DOHH2 (cell line): ENCODE measurements around the gene BICC1.

ENCODE experiments used
- H3F3A ChIP-seq: fragments of 200-600 bp; sonication (generic), shearing (Covaris generic); 2 replicates; pipeline ENCODE4 v1.6.0; 2016; ENCODE audit warnings: antibody characterized with exemption, mild to moderate bottlenecking; ENCODE audit not compliant: control insufficient read depth, insufficient read depth
- H3K27ac ChIP-seq: fragments of 200-600 bp; sonication (generic); 2 replicates; pipeline ENCODE4 v1.5.1; 2014; ENCODE audit warnings: low read depth, mild to moderate bottlenecking, low read length, moderate library complexity
- H3K27me3 ChIP-seq: fragments of 200-600 bp; sonication (generic); 2 replicates; pipeline ENCODE4 v1.6.1; 2014; ENCODE audit warnings: mild to moderate bottlenecking, low read length, mixed read lengths; ENCODE audit not compliant: control insufficient read depth
- H3K36me3 ChIP-seq: fragments of 200-600 bp; sonication (generic); 2 replicates; pipeline ENCODE4 v1.6.1; 2014; ENCODE audit warnings: mild to moderate bottlenecking, low read length, moderate library complexity, mixed read lengths; ENCODE audit not compliant: control insufficient read depth
- H3K4me1 ChIP-seq: fragments of 200-600 bp; sonication (generic); 2 replicates; pipeline ENCODE4 v1.6.1; 2014; ENCODE audit warnings: mild to moderate bottlenecking, low read length, mixed read lengths; ENCODE audit not compliant: control insufficient read depth
- H3K4me2 ChIP-seq: fragments of 200-600 bp; sonication (generic); 2 replicates; pipeline ENCODE4 v1.6.0; 2014; ENCODE audit warnings: mild to moderate bottlenecking, low read length, moderate library complexity
- H3K4me3 ChIP-seq: fragments of 200-600 bp; sonication (generic); 2 replicates; pipeline ENCODE4 v1.5.1; 2014; ENCODE audit warnings: mild to moderate bottlenecking, low read length, mixed read lengths
- H3K79me2 ChIP-seq: fragments of 200-600 bp; sonication (generic); 2 replicates; pipeline ENCODE4 v1.6.1; 2014; ENCODE audit warnings: mild to moderate bottlenecking, low read length, mixed read lengths; ENCODE audit not compliant: control insufficient read depth
- H3K9me2 ChIP-seq: fragments of 200-600 bp; sonication (generic); replicated peaks from 2 replicates; pipeline ENCODE4 v1.6.1; 2014; ENCODE audit warnings: mild to moderate bottlenecking, low read length, mixed read lengths; ENCODE audit not compliant: control insufficient read depth
- H3K9me3 ChIP-seq: fragments of 200-600 bp; sonication (generic); 2 replicates; pipeline ENCODE4 v1.6.1; 2014; ENCODE audit warnings: antibody characterized with exemption, low read length, mixed read lengths; ENCODE audit not compliant: control insufficient read depth, insufficient read depth
- H4K20me1 ChIP-seq: fragments of 200-600 bp; sonication (generic); 2 replicates; pipeline ENCODE4 v1.6.0; 2014; ENCODE audit warnings: low read depth, mild to moderate bottlenecking, antibody characterized with exemption, low read length, moderate library complexity; ENCODE audit not compliant: control insufficient read depth, insufficient read depth
- EZH2phosphoT487 ChIP-seq: fragments of 200-600 bp; sonication (generic); IDR thresholded peaks from 2 replicates; pipeline ENCODE4 v1.6.1; 2017; ENCODE audit warnings: borderline replicate concordance, mild to moderate bottlenecking, antibody characterized with exemption, low read length, moderate library complexity, mixed read lengths
- TF ChIP-seq, protein P1 (sequence below): fragments of 200-600 bp; sonication (generic); IDR thresholded peaks from one replicate; pipeline ENCODE4 v1.5.1; 2014; ENCODE audit warnings: antibody characterized with exemption, mild to moderate bottlenecking, low read depth, low read length; ENCODE audit not compliant: poor library complexity, severe bottlenecking

BICC1 gene

DNA sequence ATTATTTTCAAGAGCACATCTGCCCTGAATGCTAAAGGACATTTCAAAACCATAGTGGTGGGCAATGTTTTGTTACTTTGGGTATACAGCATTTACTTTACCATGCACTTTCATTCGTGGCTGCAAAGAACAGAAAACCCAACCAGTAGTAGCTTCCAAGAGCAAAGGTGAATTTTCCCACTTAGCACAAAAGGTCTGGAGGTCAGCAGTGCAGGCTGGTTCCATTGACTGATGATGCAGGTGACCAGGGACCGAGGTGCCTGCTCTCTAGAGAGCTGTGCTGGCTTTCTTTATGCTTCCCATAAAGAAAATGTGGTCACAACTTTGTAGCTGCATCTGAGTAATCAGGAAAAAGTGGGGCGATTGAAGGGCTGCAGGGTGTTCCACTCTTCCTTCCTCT is 240.0 kb downstream of the BICC1 start:
- H4K20me1 ChIP-seq = no peaks in the 10 kb centered on the region
- H3K9me2 ChIP-seq = no peaks in the 10 kb centered on the region
- no peak overlapping the region for H3K4me3 ChIP-seq
- no peak for TF ChIP-seq EZH2phosphoT487
- TF ChIP-seq, protein P1, sequence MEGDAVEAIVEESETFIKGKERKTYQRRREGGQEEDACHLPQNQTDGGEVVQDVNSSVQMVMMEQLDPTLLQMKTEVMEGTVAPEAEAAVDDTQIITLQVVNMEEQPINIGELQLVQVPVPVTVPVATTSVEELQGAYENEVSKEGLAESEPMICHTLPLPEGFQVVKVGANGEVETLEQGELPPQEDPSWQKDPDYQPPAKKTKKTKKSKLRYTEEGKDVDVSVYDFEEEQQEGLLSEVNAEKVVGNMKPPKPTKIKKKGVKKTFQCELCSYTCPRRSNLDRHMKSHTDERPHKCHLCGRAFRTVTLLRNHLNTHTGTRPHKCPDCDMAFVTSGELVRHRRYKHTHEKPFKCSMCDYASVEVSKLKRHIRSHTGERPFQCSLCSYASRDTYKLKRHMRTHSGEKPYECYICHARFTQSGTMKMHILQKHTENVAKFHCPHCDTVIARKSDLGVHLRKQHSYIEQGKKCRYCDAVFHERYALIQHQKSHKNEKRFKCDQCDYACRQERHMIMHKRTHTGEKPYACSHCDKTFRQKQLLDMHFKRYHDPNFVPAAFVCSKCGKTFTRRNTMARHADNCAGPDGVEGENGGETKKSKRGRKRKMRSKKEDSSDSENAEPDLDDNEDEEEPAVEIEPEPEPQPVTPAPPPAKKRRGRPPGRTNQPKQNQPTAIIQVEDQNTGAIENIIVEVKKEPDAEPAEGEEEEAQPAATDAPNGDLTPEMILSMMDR = no peak
- H3F3A ChIP-seq = no peaks in the 10 kb centered on the region
- H3K4me2 ChIP-seq = no peak overlapping the region
- no peaks in the 10 kb centered on the region for H3K4me1 ChIP-seq
- H3K27ac ChIP-seq = no peak overlapping the region
- H3K9me3 ChIP-seq = no peaks in the 10 kb centered on the region
- 0 out of 2 replicates have a peak, but pooled peaks cover 2% of the 10 kb centered on the region for H3K27me3 ChIP-seq
- no peaks in the 10 kb centered on the region for H3K36me3 ChIP-seq
- no peaks in the 10 kb centered on the region for H3K79me2 ChIP-seq

DNA sequence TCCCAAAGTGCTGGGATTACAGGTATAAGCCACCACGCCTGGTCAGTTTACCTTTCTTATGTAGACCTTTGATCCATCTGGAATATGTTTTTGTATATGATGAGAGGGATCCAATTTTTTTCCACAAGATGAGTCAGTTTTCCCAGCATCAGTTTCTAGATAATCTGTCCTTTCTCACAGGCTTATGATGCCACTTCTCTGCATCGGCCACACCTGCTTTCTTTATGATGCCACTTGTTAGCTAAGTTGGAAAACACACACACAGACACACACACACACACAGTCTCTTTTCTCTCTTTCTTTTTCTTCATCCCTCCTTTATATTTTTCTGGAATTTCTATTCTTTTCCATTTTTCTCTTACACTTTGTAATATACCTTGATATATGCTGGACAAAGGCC is 240.8 kb downstream of the BICC1 start:
- H3K79me2 ChIP-seq = no peaks in the 10 kb centered on the region
- no peaks in the 10 kb centered on the region for H3K4me1 ChIP-seq
- no peaks in the 10 kb centered on the region for H3K9me3 ChIP-seq
- 0 out of 2 replicates have a peak, but pooled peaks cover 2% of the 10 kb centered on the region for H3K27me3 ChIP-seq
- H3K36me3 ChIP-seq = no peaks in the 10 kb centered on the region
- H3K9me2 ChIP-seq = no peaks in the 10 kb centered on the region
- TF ChIP-seq, protein P1 = no peak
- TF ChIP-seq EZH2phosphoT487 = no peak
- H3K4me3 ChIP-seq = no peak overlapping the region
- H3K27ac ChIP-seq = no peak overlapping the region
- no peaks in the 10 kb centered on the region for H4K20me1 ChIP-seq
- H3K4me2 ChIP-seq = no peak overlapping the region
- H3F3A ChIP-seq = no peaks in the 10 kb centered on the region

GRCh38 chr10:58754469-58755339 is 242.0 kb downstream of the BICC1 start:
- Histone ChIP-seq H3K9me2 (no peaks in the 10 kb centered on the region), H3K9me3 (no peaks in the 10 kb centered on the region), H3K4me3 (no peak overlapping the region), H3F3A (no peaks in the 10 kb centered on the region), H3K79me2 (no peaks in the 10 kb centered on the region), H3K27me3 (0 out of 2 replicates have a peak, but pooled peaks cover 2% of the 10 kb centered on the region), H3K36me3 (no peaks in the 10 kb centered on the region), H3K4me1 (no peaks in the 10 kb centered on the region), H4K20me1 (no peaks in the 10 kb centered on the region), H3K4me2 (no peak overlapping the region), H3K27ac (no peak overlapping the region)
- no peak for TF ChIP-seq EZH2phosphoT487
- TF ChIP-seq, protein P1 = no peak
